ENCODE measurements around the gene RPL21. TPM values are rescaled to one million over a fixed set of nuclear protein-coding genes. Genes with fewer than 3 reads are reported as not detected.

RPL21 gene
- total RNA-seq, 1 experiment from 2014 or later = 1,158 TPM

- Histone ChIP-seq H3K36me3 (ENCODE audit: control insufficient read depth, insufficient read depth, low read length) (no peaks in the 10 kb centered on the region; the same call in 1 of the 2 replicates), H3K4me1 (peaks cover 4% of the 10 kb centered on the region; the same call in 1 of the 2 replicates), H3K27me3 (replicated peaks; ENCODE audit: control insufficient read depth, insufficient read depth, low read length) (no peaks in the 10 kb centered on the region), H3K9me3 (no peaks in the 10 kb centered on the region), H3K4me3 (ENCODE audit: low read depth, low read length) (no peak overlapping the region)
- Mint-ChIP-seq H3K9me3 (ENCODE audit: unreplicated experiment) (no peaks in the 10 kb centered on the region), H3K4me3 (ENCODE audit: unreplicated experiment) (no peak overlapping the region), H3K27me3 (ENCODE audit: insufficient read depth, unreplicated experiment) (no peaks in the 10 kb centered on the region), H3K4me1 (ENCODE audit: low read depth, unreplicated experiment) (peaks cover 7% of the 10 kb centered on the region), H3K27ac (ENCODE audit: unreplicated experiment) (no peak overlapping the region), H3K36me3 (ENCODE audit: insufficient read depth, unreplicated experiment) (peaks cover 31% of the 10 kb centered on the region)
- POLR2A ChIA-PET = no interaction called here
- intact Hi-C loops (cut with micrococcal nuclease; ENCODE audit: unreplicated experiment) = no loop called here
- no peak for DNase-seq
- no TSS peak for BruUV-seq (replicated peaks)
- no peak for TF ChIP-seq CTCF (IDR thresholded peaks at IDR 0.05; ENCODE audit: insufficient read depth in 1 of 2, low read depth in 1 of 2, low read length in 1 of 2, severe bottlenecking in 1 of 2, unreplicated experiment in 1 of 2)
- CTCF ChIA-PET = no interaction called here
Measured at GRCh38 chr13:27266917-27267316, 15.6 kb downstream of the RPL21 start.

DNA sequence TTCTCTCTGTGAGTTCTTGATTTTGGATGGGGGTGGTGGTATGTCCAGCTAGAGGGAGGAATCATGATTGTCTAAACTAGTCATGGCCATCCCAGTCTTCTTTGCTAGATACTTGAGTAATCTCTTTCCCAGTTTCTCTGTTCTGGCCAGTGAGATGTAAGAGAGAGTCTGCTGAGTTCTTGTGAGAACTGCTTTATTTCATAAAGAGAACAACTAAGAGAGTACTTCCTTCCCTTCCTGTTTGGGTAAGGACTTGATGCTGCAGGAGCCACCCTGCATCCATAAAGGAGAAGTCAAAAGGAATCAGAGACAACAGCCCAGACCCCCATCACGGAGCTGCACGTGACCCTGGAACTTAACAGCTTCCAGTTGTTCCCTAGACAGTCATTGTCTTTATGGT lies 16.2 kb downstream of the RPL21 start:
- CTCF ChIA-PET = no interaction called here
- no peak for TF ChIP-seq CTCF (IDR thresholded peaks at IDR 0.05; ENCODE audit: insufficient read depth in 1 of 2, low read depth in 1 of 2, low read length in 1 of 2, severe bottlenecking in 1 of 2, unreplicated experiment in 1 of 2)
- H3K27me3 ChIP-seq (replicated peaks; ENCODE audit: control insufficient read depth, insufficient read depth, low read length) = no peaks in the 10 kb centered on the region
- POLR2A ChIA-PET = no interaction called here
- Mint-ChIP-seq H3K27ac (ENCODE audit: unreplicated experiment) (no peak overlapping the region), H3K9me3 (ENCODE audit: unreplicated experiment) (no peaks in the 10 kb centered on the region), H3K4me3 (ENCODE audit: unreplicated experiment) (no peak overlapping the region), H3K4me1 (ENCODE audit: low read depth, unreplicated experiment) (peaks cover 7% of the 10 kb centered on the region), H3K36me3 (ENCODE audit: insufficient read depth, unreplicated experiment) (peaks cover 26% of the 10 kb centered on the region), H3K27me3 (ENCODE audit: insufficient read depth, unreplicated experiment) (no peaks in the 10 kb centered on the region)
- no peaks in the 10 kb centered on the region for H3K36me3 ChIP-seq (ENCODE audit: control insufficient read depth, insufficient read depth, low read length)
- no peak overlapping the region for H3K4me3 ChIP-seq (ENCODE audit: low read depth, low read length)
- intact Hi-C loops (cut with micrococcal nuclease; ENCODE audit: unreplicated experiment) = no loop called here
- DNase-seq = no peak
- no TSS peak for BruUV-seq (replicated peaks)
- peaks cover 4% of the 10 kb centered on the region; the same call in 1 of the 2 replicates for H3K4me1 ChIP-seq
- no peaks in the 10 kb centered on the region for H3K9me3 ChIP-seq

DNA sequence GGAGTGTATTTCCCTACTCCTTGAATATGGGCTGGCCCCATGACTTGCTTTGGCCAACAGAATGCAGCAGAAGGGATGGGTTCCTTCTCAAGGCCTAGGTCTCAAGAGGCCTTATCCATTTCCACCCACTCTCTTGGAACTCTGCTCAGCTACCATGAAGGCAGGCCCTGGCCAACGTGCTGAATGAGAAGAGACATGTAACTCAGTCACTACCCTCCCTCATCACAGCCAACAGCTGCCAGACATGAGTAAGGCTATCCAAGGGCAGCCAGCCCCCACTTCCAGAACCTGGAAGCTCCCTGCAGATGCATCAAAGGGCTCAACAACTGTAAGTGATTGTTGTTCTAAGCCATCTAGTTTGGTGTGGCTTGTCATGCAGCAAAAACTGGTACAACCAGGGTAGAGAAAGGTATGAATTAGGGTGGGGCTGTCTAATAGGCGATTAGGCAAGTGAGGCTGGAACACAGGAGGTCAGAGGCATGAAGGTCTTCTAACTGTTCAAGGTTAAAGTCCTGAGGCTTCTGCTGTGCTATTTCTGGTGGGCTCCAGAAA lies 17.8 kb downstream of the RPL21 start:
- H3K4me3 Mint-ChIP-seq (ENCODE audit: unreplicated experiment) = peak overlapping the region; percentile 81
- TF ChIP-seq CTCF (IDR thresholded peaks at IDR 0.05; ENCODE audit: insufficient read depth in 1 of 2, low read depth in 1 of 2, low read length in 1 of 2, severe bottlenecking in 1 of 2, unreplicated experiment in 1 of 2) = no peak
- intact Hi-C loops (cut with micrococcal nuclease; ENCODE audit: unreplicated experiment) = no loop called here
- H3K4me1 ChIP-seq = peaks cover 4% of the 10 kb centered on the region; the same call in 1 of the 2 replicates
- POLR2A ChIA-PET = no interaction called here
- no peaks in the 10 kb centered on the region for H3K27me3 ChIP-seq (replicated peaks; ENCODE audit: control insufficient read depth, insufficient read depth, low read length)
- no peaks in the 10 kb centered on the region for H3K27me3 Mint-ChIP-seq (ENCODE audit: insufficient read depth, unreplicated experiment)
- no peak overlapping the region for H3K4me3 ChIP-seq (ENCODE audit: low read depth, low read length)
- H3K4me1 Mint-ChIP-seq (ENCODE audit: low read depth, unreplicated experiment) = peaks cover 7% of the 10 kb centered on the region
- no peaks in the 10 kb centered on the region for H3K36me3 ChIP-seq (ENCODE audit: control insufficient read depth, insufficient read depth, low read length)
- no TSS peak for BruUV-seq (replicated peaks)
- H3K9me3 ChIP-seq = no peaks in the 10 kb centered on the region
- CTCF ChIA-PET = no interaction called here
- no peaks in the 10 kb centered on the region for H3K9me3 Mint-ChIP-seq (ENCODE audit: unreplicated experiment)
- no peak for DNase-seq
- peaks cover 15% of the 10 kb centered on the region for H3K36me3 Mint-ChIP-seq (ENCODE audit: insufficient read depth, unreplicated experiment)
- H3K27ac Mint-ChIP-seq (ENCODE audit: unreplicated experiment) = no peak overlapping the region
